CD4-positive, alpha-beta T cell treated with Interleukin-15 for 1 hour (primary cell): ENCODE data around the gene MED12L.

Experiments used
- DNase-seq: peaks from one replicate; pipeline ENCODE4 v3.0.0-alpha.2; 2020

Gene MED12L

GRCh38 chr3:151483488-151483887, 398.0 kb downstream of the MED12L start:
- DNase-seq: no peak

GRCh38 chr3:151483961-151484520, 398.6 kb downstream of the MED12L start:
- no peak for DNase-seq
